NCI-H524 treated with DMSO at 0.1 percent for 48 hours (cell line): ENCODE measurements around the gene MATCAP1.

Experiments
- DNase-seq: peaks from one replicate; lab custom pipeline; 2025; lab: John Stamatoyannopoulos, UW

Gene MATCAP1

DNA sequence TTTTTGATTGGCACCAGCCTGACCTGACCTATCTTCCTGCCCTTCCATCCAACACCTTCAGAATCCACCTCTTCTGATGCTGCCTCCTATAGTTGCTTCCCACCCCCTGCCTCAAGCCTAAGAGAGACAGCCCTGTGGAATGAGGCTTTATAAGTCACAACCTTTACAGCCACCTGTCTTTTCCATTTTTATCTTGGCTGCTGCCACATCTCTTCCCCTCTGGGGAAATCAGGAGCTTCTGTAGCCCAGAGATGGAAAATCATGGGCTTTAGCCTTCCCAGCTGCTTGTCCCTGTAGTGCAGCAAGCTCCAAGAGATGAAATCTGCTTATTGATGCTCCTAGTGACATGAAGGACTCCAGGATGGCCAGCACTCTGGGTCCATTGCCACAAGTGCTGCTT, 55.3 kb downstream of the MATCAP1 start:
- no peak for DNase-seq
